ENCODE results near the gene ELMOD3. TPM values are rescaled to one million over a fixed set of nuclear protein-coding genes. Genes with fewer than 3 reads are reported as not detected.

Gene ELMOD3
- polyA plus RNA-seq, 1 donor from 2014 or later = 39.7 TPM

DNA sequence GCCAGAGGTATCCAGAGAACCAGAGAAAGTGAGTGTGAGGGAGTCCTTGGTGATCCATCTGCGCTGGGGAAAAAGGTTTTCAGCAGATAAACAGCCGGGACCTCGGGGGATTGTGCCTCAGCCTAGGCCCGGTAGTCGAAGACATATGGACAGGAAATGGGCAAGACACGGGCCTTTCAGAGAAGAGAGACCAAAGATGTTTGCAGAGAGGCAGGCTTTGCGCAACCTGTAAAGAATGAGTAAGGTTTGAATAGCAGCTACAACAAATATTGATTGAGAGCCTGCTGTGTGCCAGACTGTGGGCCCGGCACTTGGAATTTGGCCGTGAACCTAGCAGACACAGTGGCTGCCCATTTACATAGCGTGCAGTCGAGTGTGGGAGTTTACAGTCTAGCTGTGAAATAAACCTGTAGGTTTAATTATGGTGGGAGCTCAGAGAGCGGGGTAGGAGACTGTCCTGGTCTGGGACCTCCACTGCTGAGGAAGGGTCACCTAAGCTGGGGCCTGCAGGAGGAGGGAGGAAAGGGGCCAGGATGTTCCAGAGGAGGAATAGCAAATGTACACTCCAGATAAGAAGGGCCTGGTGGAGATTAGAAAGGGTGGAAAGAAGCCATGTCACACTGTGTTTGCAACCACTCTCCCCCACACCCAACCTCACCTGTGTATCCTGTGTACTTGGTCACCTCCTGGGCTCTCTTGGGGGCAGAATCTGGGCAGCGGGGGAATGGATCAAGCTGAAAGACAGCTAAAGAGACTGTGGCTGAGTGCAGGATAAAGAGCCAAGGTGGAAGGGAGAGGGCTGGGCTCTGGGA is 66.9 kb downstream of the ELMOD3 start:
- Histone ChIP-seq H2AFZ (ENCODE audit: low read depth, low read length) (peak overlapping the region; percentile 24), H3K9ac (ENCODE audit: low read length) (peak overlapping the region; percentile 3), H3F3A (ENCODE audit: insufficient read depth, low read length, poor library complexity, severe bottlenecking) (no peaks in the 10 kb centered on the region), H3K9me2 (ENCODE audit: insufficient read depth, low read length) (no peaks in the 10 kb centered on the region), H3K9me3 (ENCODE audit: low read length) (no peaks in the 10 kb centered on the region), H3K36me3 (ENCODE audit: insufficient read depth, low read length) (no peaks in the 10 kb centered on the region), H4K20me1 (ENCODE audit: insufficient read depth) (no peaks in the 10 kb centered on the region), H3K4me3 (ENCODE audit: low read length) (no peak overlapping the region), H3K79me2 (replicated peaks; ENCODE audit: insufficient read depth, low read length) (no peaks in the 10 kb centered on the region), H3K27me3 (ENCODE audit: insufficient read depth, low read depth, low read length) (no peaks in the 10 kb centered on the region), H3K27ac (ENCODE audit: low read length) (peak overlapping the region; percentile 8), H3K4me2 (ENCODE audit: low read length) (no peak overlapping the region)
- TF ChIP-seq SMC3 (conservative IDR thresholded peaks at IDR 0.05; ENCODE audit: poor library complexity) = no peak
- TF ChIP-seq, protein P1, sequence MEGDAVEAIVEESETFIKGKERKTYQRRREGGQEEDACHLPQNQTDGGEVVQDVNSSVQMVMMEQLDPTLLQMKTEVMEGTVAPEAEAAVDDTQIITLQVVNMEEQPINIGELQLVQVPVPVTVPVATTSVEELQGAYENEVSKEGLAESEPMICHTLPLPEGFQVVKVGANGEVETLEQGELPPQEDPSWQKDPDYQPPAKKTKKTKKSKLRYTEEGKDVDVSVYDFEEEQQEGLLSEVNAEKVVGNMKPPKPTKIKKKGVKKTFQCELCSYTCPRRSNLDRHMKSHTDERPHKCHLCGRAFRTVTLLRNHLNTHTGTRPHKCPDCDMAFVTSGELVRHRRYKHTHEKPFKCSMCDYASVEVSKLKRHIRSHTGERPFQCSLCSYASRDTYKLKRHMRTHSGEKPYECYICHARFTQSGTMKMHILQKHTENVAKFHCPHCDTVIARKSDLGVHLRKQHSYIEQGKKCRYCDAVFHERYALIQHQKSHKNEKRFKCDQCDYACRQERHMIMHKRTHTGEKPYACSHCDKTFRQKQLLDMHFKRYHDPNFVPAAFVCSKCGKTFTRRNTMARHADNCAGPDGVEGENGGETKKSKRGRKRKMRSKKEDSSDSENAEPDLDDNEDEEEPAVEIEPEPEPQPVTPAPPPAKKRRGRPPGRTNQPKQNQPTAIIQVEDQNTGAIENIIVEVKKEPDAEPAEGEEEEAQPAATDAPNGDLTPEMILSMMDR (IDR thresholded peaks at IDR 0.05; ENCODE audit: poor library complexity, severe bottlenecking) = no peak
- TF ChIP-seq TAF1 (IDR thresholded peaks at IDR 0.05; ENCODE audit: low read depth) = no peak
- no peak for TF ChIP-seq EZH2 (IDR thresholded peaks at IDR 0.05; ENCODE audit: borderline replicate concordance, insufficient read depth, low read length, poor library complexity, severe bottlenecking)
- no peak for TF ChIP-seq MXI1 (conservative IDR thresholded peaks at IDR 0.05; ENCODE audit: poor library complexity, severe bottlenecking)
- no peak for TF ChIP-seq EP300 (conservative IDR thresholded peaks at IDR 0.05; ENCODE audit: poor library complexity, severe bottlenecking)
- TF ChIP-seq RAD21 (conservative IDR thresholded peaks at IDR 0.05) = no peak
- TF ChIP-seq, protein P2, sequence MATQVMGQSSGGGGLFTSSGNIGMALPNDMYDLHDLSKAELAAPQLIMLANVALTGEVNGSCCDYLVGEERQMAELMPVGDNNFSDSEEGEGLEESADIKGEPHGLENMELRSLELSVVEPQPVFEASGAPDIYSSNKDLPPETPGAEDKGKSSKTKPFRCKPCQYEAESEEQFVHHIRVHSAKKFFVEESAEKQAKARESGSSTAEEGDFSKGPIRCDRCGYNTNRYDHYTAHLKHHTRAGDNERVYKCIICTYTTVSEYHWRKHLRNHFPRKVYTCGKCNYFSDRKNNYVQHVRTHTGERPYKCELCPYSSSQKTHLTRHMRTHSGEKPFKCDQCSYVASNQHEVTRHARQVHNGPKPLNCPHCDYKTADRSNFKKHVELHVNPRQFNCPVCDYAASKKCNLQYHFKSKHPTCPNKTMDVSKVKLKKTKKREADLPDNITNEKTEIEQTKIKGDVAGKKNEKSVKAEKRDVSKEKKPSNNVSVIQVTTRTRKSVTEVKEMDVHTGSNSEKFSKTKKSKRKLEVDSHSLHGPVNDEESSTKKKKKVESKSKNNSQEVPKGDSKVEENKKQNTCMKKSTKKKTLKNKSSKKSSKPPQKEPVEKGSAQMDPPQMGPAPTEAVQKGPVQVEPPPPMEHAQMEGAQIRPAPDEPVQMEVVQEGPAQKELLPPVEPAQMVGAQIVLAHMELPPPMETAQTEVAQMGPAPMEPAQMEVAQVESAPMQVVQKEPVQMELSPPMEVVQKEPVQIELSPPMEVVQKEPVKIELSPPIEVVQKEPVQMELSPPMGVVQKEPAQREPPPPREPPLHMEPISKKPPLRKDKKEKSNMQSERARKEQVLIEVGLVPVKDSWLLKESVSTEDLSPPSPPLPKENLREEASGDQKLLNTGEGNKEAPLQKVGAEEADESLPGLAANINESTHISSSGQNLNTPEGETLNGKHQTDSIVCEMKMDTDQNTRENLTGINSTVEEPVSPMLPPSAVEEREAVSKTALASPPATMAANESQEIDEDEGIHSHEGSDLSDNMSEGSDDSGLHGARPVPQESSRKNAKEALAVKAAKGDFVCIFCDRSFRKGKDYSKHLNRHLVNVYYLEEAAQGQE (IDR thresholded peaks at IDR 0.05; ENCODE audit: borderline replicate concordance) = no peak
- no peak for TF ChIP-seq POLR2AphosphoS5 (IDR thresholded peaks at IDR 0.05)

DNA sequence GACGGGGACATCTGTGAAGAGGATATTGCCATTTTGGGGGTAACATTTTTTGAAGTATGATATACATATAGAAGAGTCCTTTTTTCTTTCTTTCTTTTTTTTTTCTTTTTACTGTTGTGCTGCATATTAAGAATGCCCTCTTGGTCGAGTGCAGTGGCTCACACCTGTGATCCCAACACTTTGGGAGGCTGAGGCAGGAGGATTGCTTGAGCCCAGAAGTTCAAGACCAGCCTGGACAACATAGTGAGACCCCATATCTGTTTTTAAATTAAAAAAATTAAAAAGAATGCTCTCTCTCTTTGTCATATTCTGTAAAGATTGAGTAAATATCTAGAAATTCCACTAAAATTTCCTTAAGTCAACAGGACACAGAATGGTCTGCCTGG is 67.5 kb downstream of the ELMOD3 start:
- Histone ChIP-seq H2AFZ (ENCODE audit: low read depth, low read length) (no peak overlapping the region), H3K27ac (ENCODE audit: low read length) (no peak overlapping the region), H3K4me3 (ENCODE audit: low read length) (no peak overlapping the region), H3K4me2 (ENCODE audit: low read length) (no peak overlapping the region), H3K9me2 (ENCODE audit: insufficient read depth, low read length) (no peaks in the 10 kb centered on the region), H3K79me2 (replicated peaks; ENCODE audit: insufficient read depth, low read length) (no peaks in the 10 kb centered on the region), H3K27me3 (ENCODE audit: insufficient read depth, low read depth, low read length) (no peaks in the 10 kb centered on the region), H3K36me3 (ENCODE audit: insufficient read depth, low read length) (no peaks in the 10 kb centered on the region), H3F3A (ENCODE audit: insufficient read depth, low read length, poor library complexity, severe bottlenecking) (no peaks in the 10 kb centered on the region), H3K9me3 (ENCODE audit: low read length) (no peaks in the 10 kb centered on the region), H3K9ac (ENCODE audit: low read length) (no peak overlapping the region), H4K20me1 (ENCODE audit: insufficient read depth) (no peaks in the 10 kb centered on the region)
- TF ChIP-seq RAD21 (conservative IDR thresholded peaks at IDR 0.05) (no peak), EZH2 (IDR thresholded peaks at IDR 0.05; ENCODE audit: borderline replicate concordance, insufficient read depth, low read length, poor library complexity, severe bottlenecking) (no peak), TAF1 (IDR thresholded peaks at IDR 0.05; ENCODE audit: low read depth) (no peak), MXI1 (conservative IDR thresholded peaks at IDR 0.05; ENCODE audit: poor library complexity, severe bottlenecking) (no peak), POLR2AphosphoS5 (IDR thresholded peaks at IDR 0.05) (no peak), EP300 (conservative IDR thresholded peaks at IDR 0.05; ENCODE audit: poor library complexity, severe bottlenecking) (no peak)

All from neural cell (in vitro differentiated cells).